IPS-18c (cell line): ENCODE data around the gene RAB12.

Experiments
- H3K4me3 ChIP-seq: 2 replicates; pipeline ENCODE4 v1.7.0; 2013; ENCODE audit warnings: low read depth, mild to moderate bottlenecking, low read length, moderate library complexity; ENCODE audit not compliant: insufficient read depth
- H3K9me3 ChIP-seq: one replicate; pipeline ENCODE4 v1.6.1; 2013; ENCODE audit warnings: mild to moderate bottlenecking, low read length, moderate library complexity; ENCODE audit not compliant: control insufficient read depth, insufficient read depth

RAB12 gene

DNA sequence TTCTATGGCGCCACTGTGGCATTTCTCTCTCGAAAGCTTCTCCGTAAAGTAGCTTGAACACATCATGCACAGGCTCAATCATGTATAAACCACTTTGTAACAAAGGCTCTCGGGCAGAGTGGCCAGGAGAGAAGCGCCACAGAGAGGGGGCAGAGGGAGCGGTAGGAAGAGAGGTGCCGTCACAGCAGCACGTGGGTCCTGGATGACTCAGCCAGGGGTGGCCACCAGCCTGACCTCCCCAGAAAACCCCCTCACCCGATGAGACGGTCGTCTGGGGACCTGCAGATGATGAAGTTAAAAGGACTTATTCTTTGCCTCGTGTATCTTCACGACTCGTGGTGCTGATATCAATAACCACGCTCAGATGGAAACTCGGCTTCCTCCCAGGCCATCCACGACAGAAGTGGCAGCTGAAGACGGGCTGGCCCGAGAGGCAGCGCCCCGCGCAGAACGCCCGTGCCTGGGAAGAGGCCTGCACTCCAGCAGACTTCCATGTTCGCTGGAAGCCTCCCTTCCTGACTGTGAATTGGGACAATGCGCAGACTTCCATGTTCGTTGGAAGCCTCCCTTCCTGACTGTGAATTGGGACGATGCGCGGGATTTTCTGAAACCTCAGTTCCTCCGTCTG, 49.7 kb downstream of the RAB12 start:
- H3K4me3 ChIP-seq = no peak overlapping the region
- H3K9me3 ChIP-seq = no peaks in the 10 kb centered on the region

GRCh38 chr18:8659609-8660242, 50.5 kb downstream of the RAB12 start:
- Histone ChIP-seq H3K9me3 (no peaks in the 10 kb centered on the region), H3K4me3 (no peak overlapping the region)

DNA sequence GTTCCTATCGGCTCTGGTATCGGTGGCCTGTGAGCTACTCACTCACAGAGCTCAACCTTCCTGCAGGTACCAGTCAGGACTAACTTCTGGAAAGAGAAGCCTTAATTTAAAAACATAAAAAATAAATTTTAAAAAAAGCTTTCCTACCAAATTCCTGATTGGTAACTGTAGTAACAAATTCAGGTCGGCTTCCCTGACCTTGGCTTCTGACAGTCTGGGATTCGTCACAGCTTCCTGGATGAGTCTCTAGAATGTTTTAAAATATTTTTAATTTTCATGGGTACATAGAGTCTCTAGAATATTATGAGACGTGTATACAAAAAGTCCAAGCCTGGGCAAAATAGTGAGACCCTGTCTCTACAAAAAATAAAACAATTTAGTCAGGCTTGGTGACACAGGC, 51.1 kb downstream of the RAB12 start:
- H3K4me3 ChIP-seq = no peak overlapping the region
- H3K9me3 ChIP-seq = no peaks in the 10 kb centered on the region

- Histone ChIP-seq H3K9me3 (no peaks in the 10 kb centered on the region), H3K4me3 (no peak overlapping the region; the same call in 1 of the 2 replicates)
Measured at GRCh38 chr18:8661754-8662559, 52.7 kb downstream of the RAB12 start.

- H3K9me3 ChIP-seq = no peaks in the 10 kb centered on the region
- no peak overlapping the region for H3K4me3 ChIP-seq
Measured at GRCh38 chr18:8662560-8663255, 53.5 kb downstream of the RAB12 start.

GRCh38 chr18:8667846-8668245, 58.6 kb downstream of the RAB12 start:
- no peak overlapping the region for H3K4me3 ChIP-seq
- H3K9me3 ChIP-seq = no peaks in the 10 kb centered on the region

- H3K9me3 ChIP-seq = no peaks in the 10 kb centered on the region
- no peak overlapping the region for H3K4me3 ChIP-seq
Measured at GRCh38 chr18:8668381-8668780, 59.1 kb downstream of the RAB12 start.

DNA sequence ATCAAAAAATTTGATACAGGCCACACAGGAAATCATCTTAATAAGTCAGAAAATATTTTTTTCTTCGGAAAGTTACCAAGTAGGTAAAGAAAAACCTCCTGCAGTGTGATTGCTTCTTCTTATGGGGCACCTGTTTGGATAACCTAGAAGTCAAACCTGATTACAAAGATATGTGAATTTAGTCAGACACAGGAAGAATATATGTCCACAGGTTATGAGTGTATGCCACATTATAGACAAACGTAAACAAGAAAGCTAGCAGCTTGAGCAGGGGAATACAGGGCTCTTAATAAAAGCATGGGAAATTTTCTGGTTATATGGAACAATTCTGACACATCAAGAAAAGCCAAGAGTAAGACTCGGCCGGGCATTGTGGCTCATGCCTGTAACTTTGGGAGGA, 60.3 kb downstream of the RAB12 start:
- Histone ChIP-seq H3K9me3 (no peaks in the 10 kb centered on the region), H3K4me3 (no peak overlapping the region)

DNA sequence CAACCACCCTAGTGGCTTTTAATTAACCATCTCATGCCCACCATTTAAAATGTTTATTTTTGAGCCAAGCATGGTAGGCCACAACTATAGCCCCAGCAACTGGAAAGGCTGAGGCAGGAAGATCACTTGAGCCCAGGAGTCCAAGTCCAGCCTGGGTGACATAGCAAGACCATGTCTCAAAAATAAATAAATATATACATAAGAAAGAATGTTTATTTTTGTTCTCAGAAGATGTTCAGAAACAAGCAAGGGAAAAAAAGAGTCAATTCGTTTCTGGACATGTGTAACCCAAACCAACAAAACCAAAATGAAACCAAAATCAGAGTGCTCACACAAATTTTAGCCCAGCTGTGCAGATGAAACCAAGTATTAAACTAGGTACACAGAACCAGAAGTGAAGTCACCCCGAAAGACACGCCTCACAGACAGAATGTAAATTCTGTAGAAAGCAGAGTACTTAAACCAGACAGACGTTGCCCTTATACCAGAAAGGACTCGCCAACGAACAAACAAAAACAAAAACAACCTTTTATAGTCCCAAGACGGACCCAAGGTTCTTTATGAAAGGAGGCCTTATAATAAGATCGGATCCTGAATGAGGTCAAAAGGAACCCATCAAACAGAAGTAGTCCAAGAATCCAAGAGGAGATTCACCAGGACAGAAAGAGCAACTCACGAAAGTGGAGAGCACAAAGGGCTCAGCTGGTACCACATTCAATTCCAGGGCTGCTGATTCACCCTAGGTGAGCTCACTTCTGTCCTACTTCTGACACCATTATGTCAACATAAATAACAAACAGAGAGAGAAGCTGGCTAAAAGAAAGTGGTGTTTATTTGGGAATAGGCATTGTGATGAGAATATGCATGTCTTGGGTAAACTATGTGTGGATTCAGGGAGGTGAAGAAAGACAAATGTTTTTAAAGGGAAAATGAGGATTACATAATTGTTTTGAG, 64.3 kb downstream of the RAB12 start:
- Histone ChIP-seq H3K4me3 (no peak overlapping the region), H3K9me3 (no peaks in the 10 kb centered on the region)

GRCh38 chr18:8675057-8675456, 65.8 kb downstream of the RAB12 start:
- Histone ChIP-seq H3K4me3 (no peak overlapping the region), H3K9me3 (no peaks in the 10 kb centered on the region)

- no peak overlapping the region for H3K4me3 ChIP-seq
- no peaks in the 10 kb centered on the region for H3K9me3 ChIP-seq
Measured at GRCh38 chr18:8681196-8681595, 72.0 kb downstream of the RAB12 start.

GRCh38 chr18:8684577-8684976, 75.3 kb downstream of the RAB12 start:
- no peak overlapping the region for H3K4me3 ChIP-seq
- no peaks in the 10 kb centered on the region for H3K9me3 ChIP-seq

GRCh38 chr18:8685141-8685913, 76.1 kb downstream of the RAB12 start:
- H3K4me3 ChIP-seq = no peak overlapping the region

DNA sequence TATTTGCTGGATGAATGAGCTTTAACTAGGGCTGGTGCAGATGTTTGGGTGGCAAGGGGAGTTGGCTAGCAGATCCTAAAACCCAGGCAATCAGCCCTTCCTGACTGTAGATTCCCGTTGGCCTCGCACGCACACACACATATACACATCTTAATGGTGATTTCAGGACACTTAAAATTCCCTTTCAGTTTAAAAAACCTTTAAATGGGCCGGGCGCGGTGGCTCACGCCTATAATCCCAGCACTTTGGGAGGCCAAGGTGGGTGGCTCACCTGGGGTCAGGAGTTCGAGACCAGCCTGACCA, 76.6 kb downstream of the RAB12 start:
- Histone ChIP-seq H3K4me3 (no peak overlapping the region), H3K9me3 (no peaks in the 10 kb centered on the region)

More at GRCh38 chr18:8685141-8685913, 76.1 kb downstream of the RAB12 start:
- no peaks in the 10 kb centered on the region for H3K9me3 ChIP-seq

DNA sequence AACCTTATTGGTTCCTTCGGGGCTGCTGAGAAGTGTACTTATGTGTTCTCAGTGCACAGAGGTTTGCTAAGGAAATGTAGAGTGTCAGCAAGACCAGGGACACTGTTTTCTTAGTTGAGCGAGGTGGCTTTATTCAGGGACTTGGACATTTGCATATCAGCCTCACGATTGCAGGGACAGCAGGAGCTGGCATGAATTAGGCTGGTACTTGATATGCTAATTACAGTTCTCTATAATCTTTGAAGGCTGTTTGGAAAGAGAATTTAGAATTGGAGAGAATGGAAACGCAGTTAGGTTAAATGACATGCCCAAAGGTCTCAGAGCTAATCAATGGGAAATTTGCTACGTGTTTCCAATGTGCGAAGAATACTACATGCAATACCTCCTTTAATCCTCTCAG, 77.4 kb downstream of the RAB12 start:
- H3K4me3 ChIP-seq = no peak overlapping the region
- no peaks in the 10 kb centered on the region for H3K9me3 ChIP-seq

DNA sequence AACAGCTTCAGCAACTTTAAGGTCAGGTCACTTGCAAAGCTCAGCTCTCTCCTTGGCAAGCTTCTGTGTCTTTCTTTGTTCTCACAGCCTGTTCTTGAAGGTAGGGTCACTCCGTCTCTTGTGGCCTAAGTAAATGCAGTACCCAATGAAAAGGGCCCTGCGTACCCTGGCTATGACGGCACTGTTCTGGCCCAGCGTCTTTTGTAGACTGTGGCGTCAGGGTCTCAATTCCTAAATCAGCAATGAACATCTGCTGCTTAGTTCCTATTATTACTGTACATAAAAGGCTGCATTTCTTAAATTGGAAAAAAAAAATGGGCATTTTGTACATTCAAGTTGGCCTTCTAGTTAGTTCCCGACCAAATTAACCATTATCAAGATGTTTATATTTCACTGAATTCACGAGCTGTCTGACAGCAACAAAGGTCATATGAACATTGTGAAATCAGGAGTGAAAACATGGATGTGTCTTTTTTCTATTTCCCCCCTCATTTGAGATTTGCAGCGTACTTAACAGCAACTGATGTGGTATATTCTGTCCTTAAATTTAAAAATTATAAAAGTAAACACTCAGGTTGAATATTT, 79.1 kb downstream of the RAB12 start:
- H3K4me3 ChIP-seq = no peak overlapping the region

More for the DNA sequence above, 79.1 kb downstream of the RAB12 start:
- no peaks in the 10 kb centered on the region for H3K9me3 ChIP-seq
